Prostate gland (tissue), 2 donors: ENCODE data around the gene HBP1.

Source experiments
- POLR2AphosphoS5 ChIP-seq: sonication (generic); formaldehyde crosslinking; IDR thresholded peaks from one replicate; pipeline ENCODE4 v1.6.1; 2017; ENCODE audit warnings: antibody characterized with exemption
- TF ChIP-seq, protein P1 (sequence below), 4 experiments: fragments of 200-600 bp in 2 of 4; fragments of 450-650 bp in 2 of 4; sonication (generic) in 2 of 4; IDR thresholded peaks; 1 replicate in 3 of 4; 2 replicates in 1 of 4; pipeline ENCODE4 v1.5.1; 2016 to 2019; ENCODE audit warnings: antibody characterized with exemption in 4 of 4, mild to moderate bottlenecking in 2 of 4, moderate library complexity in 2 of 4

DNA sequence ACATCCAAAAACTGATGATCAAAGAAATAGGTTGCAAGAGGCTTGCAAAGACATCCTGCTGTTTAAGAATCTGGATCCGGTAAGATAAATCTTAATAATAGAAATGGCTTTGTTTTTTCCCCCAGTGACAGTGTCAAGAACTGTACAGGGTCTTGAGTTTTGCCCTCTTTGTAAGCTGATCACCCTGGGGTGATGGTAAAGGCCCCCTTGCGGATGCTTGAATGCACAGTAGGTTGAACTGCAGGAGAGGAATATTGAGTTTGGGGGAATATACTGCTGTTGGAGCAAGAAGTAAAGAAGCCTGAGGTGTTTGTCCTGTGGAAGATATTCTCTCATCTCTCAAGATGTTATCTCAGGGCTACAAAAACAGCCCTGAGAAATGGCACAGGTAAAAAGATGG, 40.6 kb upstream of the HBP1 start:
- TF ChIP-seq, protein P1, sequence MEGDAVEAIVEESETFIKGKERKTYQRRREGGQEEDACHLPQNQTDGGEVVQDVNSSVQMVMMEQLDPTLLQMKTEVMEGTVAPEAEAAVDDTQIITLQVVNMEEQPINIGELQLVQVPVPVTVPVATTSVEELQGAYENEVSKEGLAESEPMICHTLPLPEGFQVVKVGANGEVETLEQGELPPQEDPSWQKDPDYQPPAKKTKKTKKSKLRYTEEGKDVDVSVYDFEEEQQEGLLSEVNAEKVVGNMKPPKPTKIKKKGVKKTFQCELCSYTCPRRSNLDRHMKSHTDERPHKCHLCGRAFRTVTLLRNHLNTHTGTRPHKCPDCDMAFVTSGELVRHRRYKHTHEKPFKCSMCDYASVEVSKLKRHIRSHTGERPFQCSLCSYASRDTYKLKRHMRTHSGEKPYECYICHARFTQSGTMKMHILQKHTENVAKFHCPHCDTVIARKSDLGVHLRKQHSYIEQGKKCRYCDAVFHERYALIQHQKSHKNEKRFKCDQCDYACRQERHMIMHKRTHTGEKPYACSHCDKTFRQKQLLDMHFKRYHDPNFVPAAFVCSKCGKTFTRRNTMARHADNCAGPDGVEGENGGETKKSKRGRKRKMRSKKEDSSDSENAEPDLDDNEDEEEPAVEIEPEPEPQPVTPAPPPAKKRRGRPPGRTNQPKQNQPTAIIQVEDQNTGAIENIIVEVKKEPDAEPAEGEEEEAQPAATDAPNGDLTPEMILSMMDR (IDR thresholded peaks at IDR 0.05): no peak
- TF ChIP-seq POLR2AphosphoS5: no peak
